Right renal pelvis (tissue), 4 donors: ENCODE data around the gene CRHBP. TPM values are rescaled to one million over a fixed set of nuclear protein-coding genes. Genes with fewer than 3 reads are reported as not detected.
"Not testable (repeated sequence)": the region's sequence is repeated elsewhere in the genome, so short reads cannot be mapped to it uniquely, and the experiment has no call there.

Source experiments
- DNase-seq, 4 donors: peaks; one replicate each; pipeline ENCODE4 v3.0.0-alpha.2; 2013; ENCODE audit warnings: low read depth in 4 of 4, low spot score in 3 of 4, missing footprints in 1 of 4
- polyA plus RNA-seq, 4 donors: library from polyadenylated mRNA; unstranded; fragments of 120-200 nt; gene quantifications; one replicate each; pipeline ENCODE4 v1.2.1, GENCODE V29; 2013; ENCODE audit not compliant: insufficient read length in 4 of 4

CRHBP gene
- 10 to 100 TPM; 23.9 to 28.8 (median 27.1) TPM for polyA plus RNA-seq

GRCh38 chr5:76952795-76953536 is at the start of gene CRHBP:
Gene CRHBP (plus strand): TSS chr5:76953045. CDS start chr5:76953135, 90 bp downstream.
- DNase-seq = no peak

- no peak for DNase-seq
Measured at GRCh38 chr5:76908166-76908565, 44.7 kb upstream of the CRHBP start.

GRCh38 chr5:76910344-76910933 is 42.4 kb upstream of the CRHBP start:
- not testable (repeated sequence) for DNase-seq

GRCh38 chr5:76914671-76915070 is 38.2 kb upstream of the CRHBP start:
- not testable (repeated sequence) for DNase-seq

GRCh38 chr5:76918539-76918938 is 34.3 kb upstream of the CRHBP start:
- DNase-seq = no peak

- no peak for DNase-seq
Measured at GRCh38 chr5:76920491-76920890, 32.4 kb upstream of the CRHBP start.

GRCh38 chr5:76926329-76927105 is 26.3 kb upstream of the CRHBP start:
- DNase-seq = no peak

- DNase-seq = no peak
Measured at GRCh38 chr5:76927961-76928360, 24.9 kb upstream of the CRHBP start.

GRCh38 chr5:76930083-76930482 is 22.8 kb upstream of the CRHBP start:
- no peak for DNase-seq

GRCh38 chr5:76938177-76938576 is 14.7 kb upstream of the CRHBP start:
- DNase-seq = no peak

GRCh38 chr5:76941000-76941399 is 11.8 kb upstream of the CRHBP start:
- no peak for DNase-seq

- DNase-seq = no peak
Measured at GRCh38 chr5:76941442-76941841, 11.4 kb upstream of the CRHBP start.

- no peak for DNase-seq
Measured at GRCh38 chr5:76942581-76942980, 10.3 kb upstream of the CRHBP start.

- no peak for DNase-seq
Measured at GRCh38 chr5:76943006-76943405, 9.8 kb upstream of the CRHBP start.

- DNase-seq = no peak
Measured at GRCh38 chr5:76944638-76945037, 8.2 kb upstream of the CRHBP start.

- not testable (repeated sequence) for DNase-seq
Measured at GRCh38 chr5:76945238-76945637, 7.6 kb upstream of the CRHBP start.

GRCh38 chr5:76946090-76946489 is 6.8 kb upstream of the CRHBP start:
- DNase-seq = no peak

GRCh38 chr5:76947082-76947503 is 5.8 kb upstream of the CRHBP start:
- DNase-seq = no peak

GRCh38 chr5:76953551-76954382 is 922 bp downstream of the CRHBP start:
- no peak for DNase-seq

GRCh38 chr5:76954383-76954763 is 1.5 kb downstream of the CRHBP start:
- DNase-seq = no peak

- no peak for DNase-seq
Measured at GRCh38 chr5:76956033-76956432, 3.2 kb downstream of the CRHBP start.
